Activated CD8-positive, alpha-beta memory T cell treated with anti-CD3 and anti-CD28 coated beads, Interleukin-2, amount 10 ng/mL, durations not matched to agents 7 days and 5 days (primary cell): ENCODE measurements around the gene C1QTNF12. TPM values are rescaled to one million over a fixed set of nuclear protein-coding genes. Genes with fewer than 3 reads are reported as not detected.

Experiments used
- ATAC-seq: fragments of 150-1000 bp; cut with Tn5 transposase; one replicate; pipeline ENCODE4 v1.10.0; 2021; ENCODE audit warnings: moderate library complexity
- CTCF ChIA-PET: fragments of 350-600 bp; sonication (Branson Sonifier 250); formaldehyde crosslinking; loops from one replicate; lab custom pipeline; 2021; ENCODE audit warnings: antibody characterized with exemption; lab: Charles Lee
- DNase-seq: peaks from one replicate; pipeline ENCODE4 v3.0.0-alpha.2; 2020
- H3K27ac Mint-ChIP-seq: one replicate; pipeline ENCODE4 v1.8.0; 2021; ENCODE audit warnings: mild to moderate bottlenecking, mixed read lengths
- H3K27me3 Mint-ChIP-seq: one replicate; pipeline ENCODE4 v1.8.0; 2021; ENCODE audit warnings: mixed read lengths
- H3K36me3 Mint-ChIP-seq: one replicate; pipeline ENCODE4 v1.8.0; 2021; ENCODE audit warnings: mild to moderate bottlenecking, mixed read lengths
- H3K4me1 Mint-ChIP-seq: one replicate; pipeline ENCODE4 v1.8.0; 2021; ENCODE audit warnings: mixed read lengths
- H3K4me3 Mint-ChIP-seq: one replicate; pipeline ENCODE4 v1.8.0; 2021; ENCODE audit warnings: mild to moderate bottlenecking, moderate library complexity, mixed read lengths
- H3K9me3 Mint-ChIP-seq: one replicate; pipeline ENCODE4 v1.8.0; 2022; ENCODE audit warnings: low read depth, mixed read lengths
- total RNA-seq, 2 experiments: library from RNA; stranded (reverse); gene quantifications; one replicate each; pipeline ENCODE4 v1.2.3, GENCODE V29; 2021

C1QTNF12 gene
- total RNA-seq, 2 experiments from 2014 or later = 2.0 to 2.6 TPM

DNA sequence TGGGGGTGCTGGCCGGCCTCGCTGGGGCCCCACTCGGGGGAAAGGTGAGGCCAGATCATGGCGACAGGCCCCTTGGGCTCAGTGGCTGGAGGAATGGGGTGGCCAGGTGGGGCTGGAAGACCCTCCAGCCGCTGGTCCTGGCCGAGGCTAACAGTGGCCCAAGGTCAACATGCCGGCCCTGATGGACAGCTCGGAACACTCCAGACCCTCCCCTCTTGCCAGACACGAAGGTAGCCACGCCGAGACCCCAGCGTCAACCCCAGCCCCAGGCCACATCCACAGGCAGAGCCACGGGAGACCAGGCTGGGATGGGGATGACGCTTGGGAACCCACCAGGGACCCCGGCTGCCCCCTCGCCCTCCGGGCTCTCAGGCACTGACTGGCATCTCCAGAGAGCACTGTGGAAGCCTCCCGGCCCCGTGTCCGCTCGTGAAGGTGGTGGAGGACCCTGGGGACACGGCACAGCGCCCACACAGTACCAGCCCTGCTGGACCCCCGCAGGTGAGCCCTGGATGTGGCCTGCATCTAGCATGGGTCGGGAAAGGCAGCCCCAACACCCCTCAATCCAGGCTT, 905 bp upstream of the C1QTNF12 start:
- Mint-ChIP-seq H3K27me3 (peaks cover 3% of the 10 kb centered on the region), H3K27ac (no peak overlapping the region), H3K36me3 (peaks cover 4% of the 10 kb centered on the region), H3K9me3 (no peaks in the 10 kb centered on the region), H3K4me3 (no peak overlapping the region), H3K4me1 (peaks cover 14% of the 10 kb centered on the region)
- CTCF ChIA-PET = no interaction called here
- ATAC-seq (no peak), DNase-seq (no peak)

DNA sequence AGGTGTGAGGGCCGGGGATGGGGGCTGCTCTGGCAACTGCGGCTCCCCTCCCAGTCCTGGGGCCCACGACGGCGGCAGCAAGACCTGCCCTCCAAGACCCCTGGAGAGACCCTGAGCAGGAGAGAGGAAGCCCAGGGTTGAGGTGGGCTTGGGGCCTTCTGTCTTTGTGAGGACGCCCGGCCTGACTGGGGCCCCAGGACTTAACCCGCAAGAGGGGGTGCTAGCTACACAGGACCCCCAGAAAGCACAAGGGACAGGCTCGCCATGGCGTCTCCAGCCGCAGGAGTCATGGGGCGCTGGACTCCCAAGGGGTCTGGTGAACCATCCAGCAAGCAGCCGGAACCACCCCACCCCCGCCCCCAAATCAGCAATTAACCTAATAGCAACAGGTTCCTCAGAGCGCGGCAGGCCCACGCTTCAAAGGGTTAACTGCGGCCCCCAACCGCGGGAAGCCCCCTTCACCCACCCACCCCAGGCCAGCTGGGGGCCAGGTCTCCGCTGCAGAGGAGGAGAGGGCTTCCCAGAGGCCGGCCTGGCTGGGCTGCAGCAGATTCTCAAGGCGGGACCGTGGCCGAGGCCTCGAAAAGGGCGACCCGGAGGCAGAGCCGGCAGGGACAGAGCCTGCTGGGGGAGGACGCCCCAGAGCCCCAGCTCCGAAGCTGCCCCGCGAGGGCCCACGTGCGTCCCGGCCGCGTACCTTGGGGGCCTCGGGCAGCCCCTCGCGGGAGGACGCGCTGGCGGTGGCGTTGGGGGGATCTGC, 525 bp downstream of the C1QTNF12 start:
- Mint-ChIP-seq H3K27me3 (peaks cover 3% of the 10 kb centered on the region), H3K4me1 (peaks cover 11% of the 10 kb centered on the region), H3K27ac (no peak overlapping the region), H3K36me3 (peaks cover under 1% of the 10 kb centered on the region), H3K4me3 (no peak overlapping the region), H3K9me3 (no peaks in the 10 kb centered on the region)
- CTCF ChIA-PET = no interaction called here
- no peak for ATAC-seq
- no peak for DNase-seq

DNA sequence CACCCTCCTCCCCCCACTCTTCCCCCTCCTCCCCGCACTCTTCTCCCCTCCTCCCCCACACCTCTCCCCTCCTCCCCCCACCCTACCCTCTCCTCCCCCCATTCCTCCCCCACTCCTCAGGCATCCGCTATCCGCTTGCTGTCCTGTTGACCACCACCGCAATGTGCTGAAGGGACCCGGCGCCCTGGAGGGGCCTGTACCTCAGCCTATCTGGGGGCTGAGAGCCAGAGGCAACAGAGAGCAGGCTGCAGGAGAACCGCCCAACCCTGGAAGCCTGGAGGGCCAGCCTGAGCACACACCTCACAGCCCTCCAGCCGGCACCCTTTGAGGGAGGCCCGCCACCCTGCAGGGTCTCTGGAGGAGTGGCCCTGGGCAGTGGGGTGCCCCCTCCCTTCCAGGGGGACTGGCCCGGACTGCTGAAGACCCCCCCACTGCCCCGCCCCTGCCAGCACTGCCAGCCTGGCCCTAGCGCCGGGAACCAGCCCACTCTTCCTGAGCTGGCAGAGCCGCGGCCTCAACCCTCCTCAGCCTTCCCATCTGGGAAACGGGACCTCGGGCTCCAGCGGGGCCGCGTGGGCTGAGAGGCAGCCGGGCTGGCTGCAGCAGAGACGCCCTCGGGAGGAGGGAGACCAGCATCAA, 1.2 kb downstream of the C1QTNF12 start:
- Mint-ChIP-seq H3K27ac (no peak overlapping the region), H3K36me3 (no peaks in the 10 kb centered on the region), H3K4me3 (no peak overlapping the region), H3K9me3 (no peaks in the 10 kb centered on the region), H3K27me3 (peaks cover 3% of the 10 kb centered on the region), H3K4me1 (peaks cover 5% of the 10 kb centered on the region)
- DNase-seq (no peak), ATAC-seq (peak; percentile 34)
- CTCF ChIA-PET = no interaction called here

DNA sequence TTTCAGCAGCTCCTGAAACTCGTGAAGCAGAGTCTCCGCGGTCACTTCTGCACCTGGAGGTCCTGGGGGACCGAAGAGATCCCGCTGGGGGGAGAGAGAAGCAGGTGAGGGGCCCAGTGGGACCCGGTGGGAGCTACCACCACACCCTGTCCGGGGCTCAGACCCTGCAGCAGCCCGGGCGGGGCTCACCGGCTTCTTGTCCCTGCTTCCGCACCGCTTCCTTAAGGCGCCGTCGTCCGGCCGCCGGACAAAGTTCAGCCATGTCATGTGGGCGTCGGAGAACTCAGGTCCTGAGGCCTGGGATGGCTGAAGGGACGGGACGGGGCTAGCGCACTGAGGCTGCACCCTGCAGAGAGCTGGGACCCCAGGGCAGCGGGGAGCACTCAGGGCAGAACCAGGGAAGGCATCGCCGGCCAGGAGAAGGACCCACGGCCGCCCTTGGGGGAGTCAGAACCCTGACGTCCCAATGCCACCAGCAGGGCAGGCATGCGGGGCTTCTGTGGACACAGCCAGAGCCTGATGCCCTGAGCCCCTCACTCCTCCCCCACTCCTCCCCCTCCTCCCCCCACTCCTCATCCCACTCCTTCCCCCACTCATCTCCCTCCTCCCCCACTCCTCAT, 2.2 kb downstream of the C1QTNF12 start:
- CTCF ChIA-PET = no interaction called here
- Mint-ChIP-seq H3K4me1 (no peaks in the 10 kb centered on the region), H3K9me3 (no peaks in the 10 kb centered on the region), H3K27me3 (peaks cover 3% of the 10 kb centered on the region), H3K4me3 (no peak overlapping the region), H3K27ac (no peak overlapping the region), H3K36me3 (no peaks in the 10 kb centered on the region)
- no peak for DNase-seq
- ATAC-seq = no peak

DNA sequence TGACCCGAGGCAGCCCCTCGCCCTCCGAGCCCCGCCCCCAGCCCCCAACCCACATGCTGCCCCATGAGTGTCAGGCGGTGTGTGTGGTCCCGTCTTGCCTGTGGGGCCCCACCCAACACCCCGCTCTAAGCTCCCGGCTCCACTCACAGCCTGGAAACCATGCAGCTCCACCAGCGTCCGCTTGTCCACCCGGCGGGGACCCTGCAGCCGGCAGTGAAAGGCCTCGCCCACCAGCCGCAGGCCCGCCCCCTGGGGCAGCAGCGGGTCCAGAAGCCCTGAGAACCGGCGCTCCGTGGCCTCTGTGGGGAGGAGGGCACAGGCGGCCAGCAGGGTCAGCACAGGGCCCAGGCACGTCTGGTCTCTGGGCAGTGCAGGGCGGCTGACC, 2.7 kb downstream of the C1QTNF12 start:
- Mint-ChIP-seq H3K9me3 (no peaks in the 10 kb centered on the region), H3K4me3 (no peak overlapping the region), H3K27me3 (peaks cover 3% of the 10 kb centered on the region), H3K4me1 (no peaks in the 10 kb centered on the region), H3K27ac (no peak overlapping the region), H3K36me3 (no peaks in the 10 kb centered on the region)
- no peak for DNase-seq
- CTCF ChIA-PET = no interaction called here
- ATAC-seq = no peak

DNA sequence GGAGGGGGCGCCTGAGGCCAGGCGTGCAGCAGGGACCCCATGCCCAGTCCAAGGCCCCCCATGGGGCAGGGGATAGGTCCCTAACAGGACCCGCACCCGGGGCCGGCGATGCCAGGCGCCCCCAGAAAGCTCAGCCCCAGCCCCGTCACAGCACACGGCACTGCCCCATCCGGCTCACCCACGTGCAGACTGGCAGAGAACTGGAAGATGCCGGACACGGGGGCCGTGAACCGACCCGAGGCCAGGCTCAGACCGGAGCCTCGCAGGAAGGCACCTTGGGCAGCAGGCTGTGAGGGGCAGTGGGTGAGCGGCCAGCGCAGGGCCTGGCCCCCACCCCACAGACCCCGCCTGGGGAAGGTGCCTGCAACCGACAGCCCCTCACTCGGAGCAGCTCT, 3.3 kb downstream of the C1QTNF12 start:
- DNase-seq (no peak), ATAC-seq (no peak)
- no peaks in the 10 kb centered on the region for H3K4me1 Mint-ChIP-seq
- CTCF ChIA-PET = no interaction called here
- no peak overlapping the region for H3K4me3 Mint-ChIP-seq
- H3K27ac Mint-ChIP-seq = no peak overlapping the region
- H3K27me3 Mint-ChIP-seq = peaks cover 3% of the 10 kb centered on the region
- H3K9me3 Mint-ChIP-seq = no peaks in the 10 kb centered on the region
- no peaks in the 10 kb centered on the region for H3K36me3 Mint-ChIP-seq

- DNase-seq (no peak), ATAC-seq (no peak)
- H3K36me3 Mint-ChIP-seq = no peaks in the 10 kb centered on the region
- CTCF ChIA-PET = no interaction called here
- no peak overlapping the region for H3K27ac Mint-ChIP-seq
- H3K4me3 Mint-ChIP-seq = no peak overlapping the region
- H3K4me1 Mint-ChIP-seq = no peaks in the 10 kb centered on the region
- H3K9me3 Mint-ChIP-seq = no peaks in the 10 kb centered on the region
- H3K27me3 Mint-ChIP-seq = peaks cover 3% of the 10 kb centered on the region
Measured at GRCh38 chr1:1242461-1243265, 3.9 kb downstream of the C1QTNF12 start.

DNA sequence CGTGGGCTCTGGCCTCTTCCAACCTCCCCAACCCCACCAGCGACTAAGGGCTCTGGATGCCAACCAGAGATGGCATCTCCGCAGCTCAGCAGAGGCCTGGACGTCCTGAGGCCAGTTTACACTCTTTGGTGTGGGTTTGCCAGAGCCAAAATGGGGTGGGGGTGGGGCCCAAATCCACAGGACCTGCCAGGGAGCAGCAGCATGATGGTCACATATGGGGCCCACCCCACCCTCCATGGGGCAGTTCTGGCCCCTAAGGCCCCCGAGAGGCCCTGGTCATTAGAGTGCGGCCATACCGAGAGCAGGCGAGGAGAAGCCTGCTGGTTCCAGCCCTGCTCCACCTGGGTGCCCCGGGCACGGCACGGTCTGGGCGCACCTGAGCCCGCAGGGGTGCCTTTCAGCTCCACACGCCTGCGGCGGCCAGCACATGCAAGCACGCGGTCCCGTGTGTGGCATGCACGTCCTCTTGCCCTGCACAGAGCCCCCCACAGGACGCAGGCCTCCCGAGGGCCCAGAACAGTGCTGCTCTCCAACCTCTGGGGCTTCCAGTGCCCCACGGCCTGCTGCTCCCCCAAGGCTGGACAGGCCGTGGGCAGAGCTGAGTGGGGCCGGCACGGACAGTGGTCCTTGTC, 4.8 kb downstream of the C1QTNF12 start:
- H3K9me3 Mint-ChIP-seq = no peaks in the 10 kb centered on the region
- H3K36me3 Mint-ChIP-seq = no peaks in the 10 kb centered on the region
- CTCF ChIA-PET = no interaction called here
- H3K4me3 Mint-ChIP-seq = no peak overlapping the region
- ATAC-seq (no peak), DNase-seq (no peak)
- H3K27me3 Mint-ChIP-seq = no peaks in the 10 kb centered on the region
- no peaks in the 10 kb centered on the region for H3K4me1 Mint-ChIP-seq
- no peak overlapping the region for H3K27ac Mint-ChIP-seq

GRCh38 chr1:1240822-1241587, 5.5 kb downstream of the C1QTNF12 start:
- Mint-ChIP-seq H3K9me3 (no peaks in the 10 kb centered on the region), H3K27ac (no peak overlapping the region), H3K27me3 (no peaks in the 10 kb centered on the region), H3K4me3 (no peak overlapping the region), H3K4me1 (no peaks in the 10 kb centered on the region), H3K36me3 (no peaks in the 10 kb centered on the region)
- ATAC-seq (no peak), DNase-seq (no peak)
- CTCF ChIA-PET = no interaction called here

DNA sequence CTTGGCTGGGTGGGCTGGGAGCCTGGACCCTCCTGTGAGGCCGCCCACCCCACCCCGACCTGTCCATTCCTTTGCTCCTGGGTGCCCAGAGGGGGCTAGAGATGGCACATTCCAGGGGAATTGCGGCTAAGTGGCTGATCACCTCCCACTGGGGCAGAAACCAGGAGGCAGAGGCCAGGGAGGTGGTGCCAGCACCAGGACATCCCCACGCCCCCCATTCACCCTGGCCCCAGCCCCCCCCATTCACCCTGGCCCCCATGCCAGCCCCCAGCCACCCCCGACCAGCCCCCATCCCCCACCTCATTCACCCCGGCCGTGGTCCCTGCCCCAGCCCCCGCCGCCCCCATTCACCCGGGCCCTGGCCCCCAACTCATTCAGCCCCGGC, 6.2 kb downstream of the C1QTNF12 start:
- no peak for ATAC-seq
- H3K4me1 Mint-ChIP-seq = no peaks in the 10 kb centered on the region
- CTCF ChIA-PET = no interaction called here

GRCh38 chr1:1239614-1240347, 6.7 kb downstream of the C1QTNF12 start:
- Mint-ChIP-seq H3K4me1 (no peaks in the 10 kb centered on the region), H3K27me3 (no peaks in the 10 kb centered on the region), H3K27ac (no peak overlapping the region), H3K4me3 (no peak overlapping the region), H3K9me3 (no peaks in the 10 kb centered on the region), H3K36me3 (no peaks in the 10 kb centered on the region)
- no peak for ATAC-seq
- CTCF ChIA-PET = no interaction called here
- no peak for DNase-seq

More for the DNA sequence above, 6.2 kb downstream of the C1QTNF12 start:
- Mint-ChIP-seq H3K9me3 (no peaks in the 10 kb centered on the region), H3K4me3 (no peak overlapping the region), H3K27ac (no peak overlapping the region), H3K36me3 (no peaks in the 10 kb centered on the region), H3K27me3 (no peaks in the 10 kb centered on the region)
- no peak for DNase-seq

DNA sequence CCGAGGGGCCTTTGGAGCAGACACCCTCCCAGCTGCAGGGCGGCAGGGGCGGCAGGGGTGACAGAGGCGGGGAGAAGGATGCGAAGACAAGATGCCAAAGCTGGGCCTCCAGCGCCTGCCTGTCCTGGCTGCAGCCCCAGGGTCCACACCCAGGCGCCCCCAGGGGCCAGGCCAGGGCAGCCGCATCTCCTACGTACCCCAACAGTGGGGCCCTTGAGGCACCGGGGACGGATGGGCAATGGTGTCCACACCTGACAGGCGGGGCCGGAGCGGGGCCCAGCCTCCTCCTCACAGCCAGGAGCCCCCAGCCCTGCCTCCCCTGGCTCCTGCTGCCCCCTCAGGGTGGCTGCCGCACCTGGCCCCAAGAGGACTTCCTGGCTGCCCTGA, 7.3 kb downstream of the C1QTNF12 start:
- no peak for ATAC-seq
- Mint-ChIP-seq H3K27ac (no peak overlapping the region), H3K36me3 (peaks cover under 1% of the 10 kb centered on the region), H3K4me1 (peaks cover 6% of the 10 kb centered on the region), H3K4me3 (no peak overlapping the region), H3K9me3 (no peaks in the 10 kb centered on the region), H3K27me3 (no peaks in the 10 kb centered on the region)
- no peak for DNase-seq
- CTCF ChIA-PET = no interaction called here
